ENCODE data around the gene SIRPG. TPM values are rescaled to one million over a fixed set of nuclear protein-coding genes. Genes with fewer than 3 reads are reported as not detected.

The SIRPG gene
- total and polyA plus RNA-seq, 2 of the 13 experiments (the other 11 are each of a cell fraction or from before 2014, with no cell fraction given) = not detected

- H3K9me3 ChIP-seq (ENCODE audit: low read length) = no peaks in the 10 kb centered on the region
- no peaks in the 10 kb centered on the region for H3K79me2 ChIP-seq (ENCODE audit: insufficient read depth, low read length)
- ChIA-PET POLR2A (no interaction called here), CTCF (ENCODE audit: low intra/inter-chr PET ratio, low total read pairs) (no interaction called here)
- intact Hi-C loops (cut with micrococcal nuclease; ENCODE audit: unreplicated experiment) (no loop called here), in situ Hi-C loops (cut with HindIII; ENCODE audit: extremely low pct_ligation_motif_present, low pct_unique_long_range_greater_than_20kb) (no loop called here)
- no peak overlapping the region for H3K4me2 ChIP-seq (ENCODE audit: low read depth, low read length)
- no peaks in the 10 kb centered on the region for H4K20me1 ChIP-seq (ENCODE audit: insufficient read depth, low read length)
- FAIRE-seq (no peak), ATAC-seq (no peak; the same call in 2 of the 3 replicates), DNase-seq (ENCODE audit: low spot score) (no peak)
- H3K36me3 ChIP-seq (replicated peaks in 1 of 2; ENCODE audit: control insufficient read depth in 1 of 2, insufficient read depth in 2 of 2, low read length in 2 of 2) = no peaks in the 10 kb centered on the region
- 21% methylated on average over 5 of the region's 5 CpGs for WGBS (ENCODE audit: low lambda C conversion rate)
- no peaks in the 10 kb centered on the region for H3K4me1 ChIP-seq (ENCODE audit: insufficient read depth, low read length)
- TF ChIP-seq IRF1 (CRISPR knock-in tag; IDR thresholded peaks at IDR 0.05; ENCODE audit: low read depth) (no peak), ARNTL (CRISPR knock-in tag; IDR thresholded peaks at IDR 0.05) (no peak), HMG20B (CRISPR knock-in tag; conservative IDR thresholded peaks at IDR 0.05) (no peak), ZNF34 (CRISPR knock-in tag; IDR thresholded peaks at IDR 0.05; ENCODE audit: borderline replicate concordance) (no peak), ATF4 (CRISPR knock-in tag; IDR thresholded peaks at IDR 0.05) (no peak), NR2F6 (IDR thresholded peaks at IDR 0.05) (no peak), NR2F6 (CRISPR knock-in tag; IDR thresholded peaks at IDR 0.05) (no peak), TBX3 (IDR thresholded peaks at IDR 0.05; ENCODE audit: borderline replicate concordance) (no peak), ZNF580 (CRISPR knock-in tag; IDR thresholded peaks at IDR 0.05; ENCODE audit: borderline replicate concordance, low read depth) (no peak), EEA1 (CRISPR knock-in tag; IDR thresholded peaks at IDR 0.05; ENCODE audit: borderline replicate concordance) (no peak), SALL2 (CRISPR knock-in tag; IDR thresholded peaks at IDR 0.05) (no peak), PRMT3 (CRISPR knock-in tag; IDR thresholded peaks at IDR 0.05; ENCODE audit: borderline replicate concordance, low read depth) (no peak), KLF6 (CRISPR knock-in tag; IDR thresholded peaks at IDR 0.05) (no peak)
- no peak overlapping the region for H3K4me3 ChIP-seq (replicated peaks in 1 of 3; ENCODE audit: insufficient read depth in 1 of 3, low read depth in 2 of 3, low read length in 3 of 3)
- H2AFZ ChIP-seq (ENCODE audit: low read length) = no peak overlapping the region
- H3K27me3 ChIP-seq (ENCODE audit: control insufficient read depth in 1 of 2, insufficient read depth in 2 of 2, low read length in 2 of 2) = peaks cover 0 to 17% of the 10 kb centered on the region in 2 experiments; a peak in 1 of 5 replicates
- no peak overlapping the region for H3K9ac ChIP-seq (ENCODE audit: insufficient read depth, low read depth, low read length)
- no peak overlapping the region for H3K27ac ChIP-seq (ENCODE audit: extremely low read length, insufficient read depth, low read length)
- no TSS peak for BruUV-seq (replicated peaks)
Measured at GRCh38 chr20:1664911-1665310, 7.3 kb upstream of the SIRPG start.
